GM19372 (cell line): ENCODE measurements around the gene OR10P1.
"Not testable (repeated sequence)": the region's sequence is repeated elsewhere in the genome, so short reads cannot be mapped to it uniquely, and the experiment has no call there.

Experiments used
- ATAC-seq: cut with Tn5 transposase; IDR thresholded peaks from one replicate; pipeline ENCODE4 v1.9.1; 2021; ENCODE audit warnings: mild to moderate bottlenecking, low read depth, moderate library complexity; ENCODE audit not compliant: unreplicated experiment

OR10P1 gene, protein sequence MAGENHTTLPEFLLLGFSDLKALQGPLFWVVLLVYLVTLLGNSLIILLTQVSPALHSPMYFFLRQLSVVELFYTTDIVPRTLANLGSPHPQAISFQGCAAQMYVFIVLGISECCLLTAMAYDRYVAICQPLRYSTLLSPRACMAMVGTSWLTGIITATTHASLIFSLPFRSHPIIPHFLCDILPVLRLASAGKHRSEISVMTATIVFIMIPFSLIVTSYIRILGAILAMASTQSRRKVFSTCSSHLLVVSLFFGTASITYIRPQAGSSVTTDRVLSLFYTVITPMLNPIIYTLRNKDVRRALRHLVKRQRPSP

DNA sequence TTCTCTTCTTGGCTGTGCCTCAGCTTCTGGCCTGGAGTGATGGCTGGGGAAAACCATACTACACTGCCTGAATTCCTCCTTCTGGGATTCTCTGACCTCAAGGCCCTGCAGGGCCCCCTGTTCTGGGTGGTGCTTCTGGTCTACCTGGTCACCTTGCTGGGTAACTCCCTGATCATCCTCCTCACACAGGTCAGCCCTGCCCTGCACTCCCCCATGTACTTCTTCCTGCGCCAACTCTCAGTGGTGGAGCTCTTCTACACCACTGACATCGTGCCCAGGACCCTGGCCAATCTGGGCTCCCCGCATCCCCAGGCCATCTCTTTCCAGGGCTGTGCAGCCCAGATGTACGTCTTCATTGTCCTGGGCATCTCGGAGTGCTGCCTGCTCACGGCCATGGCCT is at the start of gene OR10P1:
OR10P1 (plus strand) TSS at position 40 of the 400 bp plus-strand sequence; CDS start at position 40, 0 bp downstream.
- no peak for ATAC-seq

DNA sequence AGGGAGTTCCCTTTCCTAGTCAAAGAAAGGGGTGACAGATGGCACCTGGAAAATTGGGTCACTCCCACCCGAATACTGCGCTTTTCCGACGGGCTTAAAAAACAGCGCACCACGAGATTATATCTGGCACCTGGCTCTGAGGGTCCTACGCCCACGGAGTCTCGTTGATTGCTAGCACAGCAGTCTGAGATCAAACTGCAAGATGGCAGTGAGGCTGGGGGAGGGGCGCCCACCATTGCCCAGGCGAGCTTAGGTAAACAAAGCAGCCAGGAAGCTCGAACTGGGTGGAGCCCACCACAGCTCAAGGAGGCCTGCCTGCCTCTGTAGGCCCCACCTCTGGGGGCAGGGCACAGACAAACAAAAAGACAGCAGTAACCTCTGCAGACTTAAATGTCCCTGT is 46.5 kb upstream of the OR10P1 start:
- not testable (repeated sequence) for ATAC-seq

DNA sequence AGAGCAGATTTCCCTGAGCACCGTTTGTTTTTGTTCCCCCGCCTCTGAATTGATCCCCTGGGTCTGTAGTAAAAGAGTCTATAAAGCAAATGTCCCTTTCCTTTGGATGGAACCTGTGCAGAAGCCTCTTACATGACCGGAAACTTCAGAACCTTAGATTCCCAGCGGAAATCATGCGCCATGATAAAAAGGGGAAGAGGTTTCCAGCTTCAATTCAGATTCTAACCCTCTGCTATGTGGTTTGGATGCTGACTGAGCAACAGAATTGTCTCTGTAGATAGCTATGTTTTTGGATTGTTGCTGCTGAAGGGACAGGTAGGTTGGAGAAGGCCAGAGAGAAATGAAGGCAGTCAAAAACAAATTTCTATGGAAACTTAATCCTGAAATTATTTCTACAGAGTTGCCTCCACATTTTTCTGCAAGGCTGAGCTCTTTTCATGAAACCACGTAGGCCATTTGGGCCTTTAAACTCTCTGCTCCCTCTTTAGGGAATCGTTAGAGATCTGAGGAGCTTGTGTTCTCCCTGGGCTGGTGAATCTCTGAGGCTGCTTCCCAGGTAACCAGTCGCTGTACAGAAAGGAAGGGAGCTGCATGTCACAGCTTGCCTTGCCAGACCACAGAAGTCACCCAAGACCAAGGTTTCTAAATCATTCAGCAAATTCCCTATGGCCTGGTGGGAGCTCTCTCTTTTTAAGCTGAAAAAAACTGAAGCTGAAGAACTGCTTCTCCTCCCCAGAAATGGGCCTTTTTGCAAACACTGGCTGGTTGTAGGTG is 28.7 kb upstream of the OR10P1 start:
- ATAC-seq: no peak

DNA sequence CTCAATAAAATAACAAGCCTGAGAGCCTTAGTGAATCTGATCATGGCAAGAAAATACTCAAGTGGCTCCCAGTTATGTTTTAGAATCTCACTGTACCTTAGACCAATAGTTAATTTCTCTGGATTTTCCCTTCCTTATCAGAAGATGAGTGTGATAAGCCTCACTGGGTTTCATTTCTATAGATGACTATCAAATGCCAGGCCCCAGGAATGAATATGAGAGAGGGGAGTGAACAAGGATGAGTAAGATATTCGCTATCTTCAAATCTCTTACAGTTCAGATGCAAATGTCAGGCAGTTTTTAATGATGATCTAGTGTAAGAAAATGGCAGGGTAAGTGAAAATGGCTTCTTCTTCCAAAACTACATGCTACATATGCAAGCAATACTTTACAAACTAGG is 26.1 kb upstream of the OR10P1 start:
- no peak for ATAC-seq

DNA sequence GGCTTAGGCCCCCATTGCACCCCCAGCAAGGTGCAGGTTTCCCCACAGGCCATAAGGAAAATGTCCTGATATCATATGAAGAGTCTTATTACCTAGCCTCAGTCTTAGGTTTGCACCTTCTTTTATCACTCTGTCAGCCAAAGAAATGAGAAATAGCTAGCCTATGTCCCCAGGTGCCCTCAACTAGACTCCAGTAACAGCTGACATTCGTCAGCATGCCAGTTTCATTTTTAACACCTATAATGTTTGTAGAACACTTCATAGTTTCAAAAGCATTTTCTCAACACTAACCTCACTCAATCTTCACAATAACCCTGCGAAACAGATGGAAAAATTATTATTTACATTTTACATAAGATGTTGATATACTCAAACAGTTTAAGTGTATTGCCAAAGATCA is 24.0 kb upstream of the OR10P1 start:
- no peak for ATAC-seq

DNA sequence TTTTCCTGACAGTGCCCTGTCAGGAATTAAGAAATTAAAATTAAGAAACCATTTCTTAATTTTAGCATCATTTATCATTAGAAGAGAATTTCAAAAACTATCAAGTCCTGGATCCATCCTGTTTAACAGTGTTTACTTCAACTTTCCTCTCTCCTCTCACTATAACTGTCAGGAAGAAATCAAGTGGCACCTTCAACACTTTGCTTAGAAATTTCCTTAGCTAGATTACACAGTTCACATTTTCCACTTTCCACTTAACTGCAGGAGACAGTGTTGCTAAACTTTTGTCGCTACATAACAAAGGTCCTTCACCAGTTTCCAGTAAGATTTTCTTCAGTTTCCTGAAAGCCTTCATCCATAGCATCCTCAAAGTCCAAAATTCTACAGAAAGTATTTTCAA is 21.9 kb upstream of the OR10P1 start:
- no peak for ATAC-seq

DNA sequence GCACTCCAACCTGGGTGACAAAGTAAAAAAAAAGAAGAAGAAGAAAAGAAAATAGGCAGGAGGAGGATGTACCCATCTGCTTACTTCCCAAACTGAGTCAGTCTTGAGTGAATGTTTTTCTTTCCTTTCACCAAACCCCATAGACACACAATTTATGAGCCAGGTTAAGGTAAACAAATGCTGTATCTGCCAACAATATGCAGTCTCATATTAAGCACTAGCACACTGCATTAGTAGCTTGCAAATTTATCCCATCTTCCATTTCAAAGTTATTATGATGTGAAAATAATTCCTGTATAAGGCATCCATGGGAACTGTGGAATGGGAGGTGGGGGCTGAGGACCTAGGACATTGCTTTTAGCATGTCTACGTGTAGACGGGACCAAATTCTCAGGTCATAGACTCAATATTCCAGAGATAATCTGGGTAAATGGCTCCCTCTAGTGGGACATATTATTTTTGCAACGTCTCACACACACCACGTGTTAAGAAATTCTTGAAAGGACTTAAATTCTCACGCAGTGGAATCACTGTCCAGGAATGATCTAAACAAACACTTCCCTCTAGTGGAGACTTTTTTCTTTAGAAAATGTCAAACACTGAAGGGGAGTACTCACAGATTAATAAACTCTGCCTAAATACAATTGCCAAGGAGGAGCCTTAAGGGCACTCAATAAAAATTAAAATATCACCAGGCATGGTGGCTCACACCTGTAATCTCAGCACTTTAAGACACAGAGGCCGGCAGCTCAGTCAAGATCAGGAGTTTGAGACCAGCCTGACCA is 17.1 kb upstream of the OR10P1 start:
- ATAC-seq: peak; percentile 83

DNA sequence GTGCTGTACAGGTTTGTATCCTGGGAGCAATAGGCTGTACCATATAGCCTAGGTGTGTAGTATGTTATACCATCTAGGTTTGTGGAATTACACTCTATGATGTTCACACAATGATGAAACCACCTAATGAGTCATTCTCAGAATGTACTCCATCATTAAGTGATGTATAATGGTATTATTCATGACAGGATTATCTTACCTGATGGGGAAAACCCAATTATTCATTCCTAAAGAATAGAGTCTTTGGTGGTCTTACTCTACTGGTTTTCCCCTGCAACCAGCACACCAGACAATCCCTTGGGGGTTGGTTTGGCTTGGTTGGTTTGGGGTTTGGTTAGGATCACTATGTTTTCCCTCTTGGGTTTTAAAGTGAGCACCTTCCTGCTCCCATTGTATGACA is 12.6 kb upstream of the OR10P1 start:
- ATAC-seq: no peak

DNA sequence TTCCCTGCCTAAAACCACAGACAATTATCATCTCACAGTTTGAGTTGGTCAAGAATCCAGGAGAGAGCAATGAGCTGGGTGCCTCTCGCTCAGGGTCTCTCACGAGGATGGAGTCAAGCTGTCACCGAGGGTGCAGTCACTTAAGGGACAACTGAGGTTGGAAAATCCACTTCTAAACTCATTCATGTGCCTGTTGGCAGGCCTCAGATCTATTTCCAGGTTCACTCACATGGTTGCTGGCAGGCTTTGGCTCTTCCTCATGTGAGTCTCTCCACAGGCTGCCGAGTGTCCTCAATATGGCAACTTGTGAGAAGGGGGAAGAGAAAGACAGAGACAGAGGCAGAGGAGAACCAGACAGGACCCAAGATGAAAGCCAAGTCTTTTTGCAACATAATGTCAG is 10.5 kb upstream of the OR10P1 start:
- no peak for ATAC-seq

DNA sequence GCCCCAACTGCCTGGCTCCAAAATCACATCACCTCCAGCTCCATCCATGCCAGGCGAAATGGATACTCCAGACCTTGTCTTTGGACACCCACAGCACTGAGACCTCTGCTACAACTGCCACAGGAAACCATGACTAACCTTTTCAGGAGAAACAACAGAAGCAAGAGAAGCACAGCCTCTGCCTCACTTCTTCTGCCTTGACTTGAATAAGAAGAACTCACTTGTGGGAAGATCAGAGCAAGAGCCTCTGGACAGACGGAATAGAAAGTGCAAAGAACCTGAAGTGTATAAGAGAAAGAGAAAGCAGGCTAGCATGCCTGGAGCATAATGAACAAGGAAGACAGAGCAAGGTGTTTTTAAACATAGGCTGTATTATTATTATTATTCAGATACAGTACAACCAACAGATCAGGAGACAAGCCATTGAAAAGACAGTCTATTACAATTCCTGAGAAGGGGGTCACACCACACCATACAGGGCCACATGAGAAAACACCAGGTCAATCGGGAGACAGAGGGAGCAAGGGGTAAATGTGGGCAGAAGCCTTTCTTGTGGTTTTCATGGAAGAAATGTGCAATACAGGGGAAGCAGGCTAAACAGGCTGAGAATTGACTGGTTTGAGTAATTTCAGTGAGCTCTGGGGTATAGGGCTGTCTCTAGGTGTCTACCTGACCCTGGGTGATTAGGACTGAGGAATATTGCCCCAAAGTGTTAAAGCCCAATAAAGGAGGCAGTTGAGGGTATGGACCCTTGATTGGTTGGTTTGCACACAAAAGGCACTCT is 7.4 kb upstream of the OR10P1 start:
- no peak for ATAC-seq

DNA sequence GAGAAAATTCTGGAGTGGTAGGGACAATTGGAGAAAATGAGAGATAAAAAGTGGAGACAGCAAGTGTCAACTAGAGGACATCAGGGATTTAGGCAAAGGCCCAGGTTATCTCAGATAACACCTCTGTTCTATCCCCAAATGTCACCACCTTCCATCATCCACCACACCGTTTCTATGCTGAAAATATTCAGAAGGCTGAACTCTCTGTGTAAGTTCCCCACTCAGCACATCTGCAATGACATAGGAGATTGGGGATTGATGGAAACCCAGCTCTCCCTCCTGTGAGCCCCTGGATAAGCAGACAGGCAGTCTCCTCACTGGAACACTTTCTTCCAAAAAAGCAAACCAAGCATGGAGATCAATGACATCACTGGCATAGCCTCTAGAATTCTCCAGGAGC is 5.6 kb upstream of the OR10P1 start:
- ATAC-seq: no peak

DNA sequence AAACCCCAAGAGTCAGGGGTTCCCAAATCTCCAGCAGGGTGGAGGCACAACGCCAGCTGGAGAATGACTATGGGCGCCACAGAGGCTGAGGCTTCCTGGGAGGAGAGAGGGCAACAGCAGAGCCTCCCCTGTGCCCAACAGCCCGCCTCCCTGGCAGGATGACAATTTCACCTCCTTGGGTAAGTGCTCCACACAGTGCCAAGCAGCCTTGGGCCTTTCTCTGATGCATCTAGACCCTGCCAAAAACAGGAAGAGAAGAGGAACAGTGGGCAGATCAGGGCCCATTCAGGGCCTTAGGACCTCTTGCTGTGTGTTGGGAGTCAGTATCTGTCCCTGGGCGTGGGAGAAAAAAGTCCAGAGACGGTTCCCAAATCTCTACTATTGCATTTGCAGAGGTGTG is 5.0 kb upstream of the OR10P1 start:
- ATAC-seq: no peak

DNA sequence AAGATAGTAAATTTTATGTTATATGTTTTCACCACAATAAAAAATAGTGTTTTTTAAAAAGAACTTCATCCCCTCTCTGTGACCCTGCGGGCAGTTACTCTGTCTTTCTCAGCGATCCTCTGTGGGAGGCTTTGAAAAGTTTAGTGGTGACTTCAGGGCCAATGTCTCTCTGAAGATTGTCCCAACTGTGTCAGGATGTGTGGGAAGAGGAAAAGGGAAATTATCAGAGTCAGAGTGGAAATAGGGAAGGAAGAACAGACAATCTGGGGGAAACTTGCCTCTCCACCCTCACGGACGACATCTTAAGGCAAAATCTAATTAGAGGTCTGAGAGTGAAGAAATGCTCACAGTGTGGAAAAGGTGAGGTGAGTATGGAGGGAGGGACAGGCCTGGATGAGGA is 3.5 kb upstream of the OR10P1 start:
- ATAC-seq: no peak

DNA sequence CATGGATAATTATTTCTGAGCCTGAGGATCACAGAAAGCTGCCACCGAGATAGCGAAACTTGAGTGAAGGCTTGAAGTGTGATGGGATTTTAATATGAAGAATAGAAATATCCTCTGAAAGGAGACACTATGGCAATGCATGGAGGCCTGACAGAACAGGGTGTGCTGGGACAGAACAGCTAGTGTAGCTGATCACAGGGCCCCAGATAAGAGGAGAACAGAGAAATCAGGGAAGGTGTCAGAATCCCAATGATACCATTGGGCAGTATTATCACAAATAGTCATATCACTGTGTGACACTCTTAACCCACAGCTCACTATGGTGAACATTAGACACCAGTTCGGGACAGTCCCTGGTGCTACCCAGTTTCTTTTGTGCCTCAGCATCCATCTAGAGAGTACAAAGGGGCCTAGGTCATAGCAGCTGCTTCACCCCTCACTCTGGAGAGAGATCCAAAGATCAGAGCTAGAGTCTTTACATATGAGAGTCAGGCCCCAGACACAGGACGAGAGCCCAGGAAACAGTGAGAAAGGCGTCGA is 506 bp upstream of the OR10P1 start:
- ATAC-seq: no peak

DNA sequence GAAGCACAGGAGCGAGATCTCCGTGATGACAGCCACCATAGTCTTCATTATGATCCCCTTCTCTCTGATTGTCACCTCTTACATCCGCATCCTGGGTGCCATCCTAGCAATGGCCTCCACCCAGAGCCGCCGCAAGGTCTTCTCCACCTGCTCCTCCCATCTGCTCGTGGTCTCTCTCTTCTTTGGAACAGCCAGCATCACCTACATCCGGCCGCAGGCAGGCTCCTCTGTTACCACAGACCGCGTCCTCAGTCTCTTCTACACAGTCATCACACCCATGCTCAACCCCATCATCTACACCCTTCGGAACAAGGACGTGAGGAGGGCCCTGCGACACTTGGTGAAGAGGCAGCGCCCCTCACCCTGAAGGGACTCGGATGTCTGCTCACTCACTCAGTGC is 775 bp downstream of the OR10P1 start:
- ATAC-seq: no peak

DNA sequence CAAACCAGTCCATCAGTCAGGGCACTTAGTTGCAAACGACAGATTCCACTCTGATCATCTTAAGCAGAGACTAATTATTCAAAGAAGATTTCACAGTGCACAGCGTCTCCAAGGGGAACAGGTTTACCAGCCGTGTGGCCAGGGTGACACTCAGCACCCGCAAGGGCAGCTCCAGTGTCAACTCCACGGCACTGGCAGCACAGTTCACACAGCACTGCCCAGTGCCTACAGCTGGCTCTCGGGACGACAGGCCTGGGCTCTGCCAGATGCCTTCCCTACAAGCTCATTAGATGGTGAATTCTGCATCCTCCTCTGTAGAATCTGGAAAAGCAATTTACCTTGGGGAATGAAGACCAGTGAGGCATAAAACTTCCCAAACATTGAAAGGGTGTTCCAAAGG is 4.9 kb downstream of the OR10P1 start:
- no peak for ATAC-seq

DNA sequence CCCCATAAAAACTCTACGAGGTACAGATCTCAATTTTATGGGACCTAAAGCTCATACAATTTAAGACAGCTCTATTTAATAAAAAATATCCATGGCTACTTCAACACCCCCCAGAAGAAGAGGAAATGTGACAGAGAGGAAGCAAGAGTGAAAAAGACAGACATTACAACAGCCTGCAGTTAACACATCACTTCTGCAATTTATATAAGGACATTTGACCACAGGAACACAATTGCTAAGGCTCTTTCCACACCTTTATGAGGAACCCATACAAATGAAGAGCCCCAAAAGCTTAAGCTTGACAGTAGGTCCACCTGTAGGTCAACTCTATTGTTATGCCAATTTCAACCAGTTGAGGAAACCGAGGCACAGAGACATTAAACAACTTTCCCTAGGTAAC is 5.6 kb downstream of the OR10P1 start:
- ATAC-seq: no peak

DNA sequence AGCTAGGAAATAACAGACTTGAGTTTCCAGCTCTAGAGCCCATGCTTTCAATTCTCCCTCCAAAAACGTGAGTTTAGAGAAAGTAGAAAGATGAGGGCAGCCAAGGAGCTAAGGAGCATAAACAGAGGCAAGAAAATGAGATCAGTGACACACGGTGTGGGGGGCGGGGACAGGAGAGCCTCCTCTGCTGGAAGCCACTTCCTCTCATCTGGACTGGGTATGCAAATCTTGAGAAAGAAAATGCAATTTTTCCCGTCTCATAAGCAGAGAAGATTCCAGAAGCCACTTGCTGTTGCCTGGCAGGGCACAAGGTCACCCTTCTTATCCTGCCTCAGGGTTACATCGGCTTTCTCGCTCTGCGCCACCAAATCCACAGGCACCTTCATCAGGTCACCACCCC is 6.0 kb downstream of the OR10P1 start:
- ATAC-seq: no peak

DNA sequence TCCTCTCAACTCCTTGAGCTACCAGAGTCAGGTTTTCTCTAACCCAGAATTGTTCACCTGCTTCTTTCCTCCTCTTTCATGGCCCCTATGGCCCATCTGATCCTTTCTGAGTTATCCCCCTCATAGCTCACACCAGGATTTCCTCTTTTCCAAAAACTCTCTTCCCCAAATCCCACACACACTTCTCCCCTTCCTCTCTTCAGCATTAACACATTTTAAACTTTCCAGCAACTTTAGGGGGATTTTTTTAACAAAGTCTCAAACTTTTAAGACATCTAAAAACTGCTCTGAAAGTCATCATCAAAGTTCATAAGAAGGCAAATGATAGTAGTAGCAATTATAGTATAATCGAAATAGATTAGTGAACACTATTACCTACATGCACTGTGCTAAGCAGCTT is 7.9 kb downstream of the OR10P1 start:
- no peak for ATAC-seq

DNA sequence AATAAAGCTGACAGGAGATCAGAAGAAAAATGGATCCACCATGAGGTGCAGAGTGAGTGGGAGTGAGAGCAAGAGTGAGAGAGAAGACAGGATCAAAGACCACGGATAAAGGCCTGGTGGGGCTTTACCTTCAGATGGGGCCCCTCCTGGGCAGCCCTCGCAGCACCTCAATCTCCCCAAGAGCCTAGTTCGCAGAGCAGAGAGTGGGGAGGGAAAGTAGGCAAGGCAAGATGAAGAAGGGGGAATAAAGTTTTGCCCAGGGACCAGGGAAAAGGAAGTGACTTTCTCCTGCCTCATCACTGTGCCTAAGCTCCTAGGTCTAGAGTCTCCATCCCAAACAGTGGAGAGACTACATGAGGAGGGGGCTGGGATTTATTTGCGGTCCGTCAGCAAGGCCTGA is 10.3 kb downstream of the OR10P1 start:
- no peak for ATAC-seq
